Measurements from ENCODE around the gene HS1BP3. TPM values are rescaled to one million over a fixed set of nuclear protein-coding genes. Genes with fewer than 3 reads are reported as not detected.
A peak's percentile ranks its signal among the peaks of the same experiment; 100 is the strongest.

HS1BP3 gene
- total and polyA plus RNA-seq, 2 of the 4 experiments (the other 2 are of a cell fraction), result 9.0 to 14.8 TPM

GRCh38 chr2:20583425-20583881 is 67.4 kb downstream of the HS1BP3 start:
- H3K27me3 ChIP-seq (ENCODE audit: control insufficient read depth, insufficient read depth, low read length), result no peaks in the 10 kb centered on the region
- peak overlapping the region; percentile 99 for H2BK120ac ChIP-seq (ENCODE audit: low read depth, low read length)
- POLR2A ChIA-PET (ENCODE audit: unreplicated experiment), result no interaction called here
- no peaks in the 10 kb centered on the region for H3K9me3 ChIP-seq (ENCODE audit: control insufficient read depth, insufficient read depth, low read length)
- H2BK15ac ChIP-seq (ENCODE audit: low read depth, low read length), result peak overlapping the region; percentile 100
- H3K23ac ChIP-seq (ENCODE audit: low read depth, low read length), result peak overlapping the region; percentile 57
- no peak overlapping the region for H3K4me3 ChIP-seq (ENCODE audit: insufficient read depth, low read depth, low read length)
- dilution Hi-C loops (cut with HindIII; ENCODE audit: low sequenced_read_pairs, unreplicated experiment) (no loop called here), in situ Hi-C loops (cut with MboI; ENCODE audit: low sequenced_read_pairs) (no loop called here), intact Hi-C loops (cut with micrococcal nuclease) (no loop called here)
- H3K79me1 ChIP-seq (ENCODE audit: low read depth in 1 of 2, low read length in 2 of 2), result peaks cover 0 to 6% of the 10 kb centered on the region in 2 experiments; a peak in 1 of 4 replicates
- H3K27ac ChIP-seq (ENCODE audit: insufficient read depth, low read length), result peak overlapping the region; percentile 87
- BruUV-seq (replicated peaks), result no TSS peak
- peak overlapping the region; percentile 59 for H4K5ac ChIP-seq (ENCODE audit: low read depth, low read length)
- CTCF ChIA-PET, result interaction anchor here (0.9 kb wide), 1 partner anchor 35 kb away, joined by 3 read pairs; no protein-coding TSS in a partner anchor
- H2AFZ ChIP-seq (replicated peaks; ENCODE audit: low read length, poor library complexity), result peak overlapping the region; percentile 27
- peak overlapping the region; percentile 88 for H3K56ac ChIP-seq (ENCODE audit: extremely low read depth, insufficient read depth, low read length)
- H4K8ac ChIP-seq (ENCODE audit: low read depth in 2 of 2, low read length in 2 of 2), result peak overlapping the region; percentile 90 to 92
- H3K36me3 ChIP-seq (ENCODE audit: control insufficient read depth, insufficient read depth, low read length), result no peaks in the 10 kb centered on the region
- peaks cover 41% of the 10 kb centered on the region for H3K9me1 ChIP-seq (ENCODE audit: insufficient read depth, low read length)
- peak overlapping the region; percentile 100 for H2AK5ac ChIP-seq (ENCODE audit: low read depth, low read length)
- no CpG with 5 or more reads among the region's 7 CpGs for WGBS, 2 experiments (ENCODE audit: extremely low coverage in 2 of 2, insufficient read length in 1 of 2)
- peak overlapping the region; percentile 94 for H2AK9ac ChIP-seq (replicated peaks; ENCODE audit: low read depth, low read length, poor library complexity)
- no peak for ATAC-seq (ENCODE audit: low read depth)
- peak overlapping the region; percentile 99 for H2BK20ac ChIP-seq (ENCODE audit: low read depth, low read length)
- peak overlapping the region; percentile 98 for H3K14ac ChIP-seq (replicated peaks; ENCODE audit: low read depth, low read length)
- TF ChIP-seq POLR2A (IDR thresholded peaks at IDR 0.05; ENCODE audit: low read depth, low read length), result no peak
- TF ChIP-seq BHLHE40 (IDR thresholded peaks at IDR 0.05; ENCODE audit: low read depth, low read length), result no peak
- no peak for TF ChIP-seq ELK1 (IDR thresholded peaks at IDR 0.05; ENCODE audit: borderline replicate concordance, low read depth, low read length)
- TF ChIP-seq MXI1 (IDR thresholded peaks at IDR 0.05; ENCODE audit: borderline replicate concordance, low read depth, low read length), result no peak
- TF ChIP-seq CTCF (conservative IDR thresholded peaks at IDR 0.05; ENCODE audit: low read depth, low read length), result no peak
- no peak for TF ChIP-seq CEBPB (IDR thresholded peaks at IDR 0.05; ENCODE audit: low read depth, low read length)
- TF ChIP-seq FOS (IDR thresholded peaks at IDR 0.05; ENCODE audit: low read depth, low read length), result no peak
- TF ChIP-seq MAZ (IDR thresholded peaks at IDR 0.05; ENCODE audit: borderline replicate concordance, low read depth, low read length), result no peak
- TF ChIP-seq MAFK (IDR thresholded peaks at IDR 0.05; ENCODE audit: low read depth, low read length), result no peak
- no peak for TF ChIP-seq RFX5 (IDR thresholded peaks at IDR 0.05; ENCODE audit: low read depth, low read length)
- TF ChIP-seq NFE2L2 (IDR thresholded peaks at IDR 0.05; ENCODE audit: low read depth, low read length), result no peak
- TF ChIP-seq CHD1 (IDR thresholded peaks at IDR 0.05; ENCODE audit: low read depth, low read length), result no peak
- TF ChIP-seq RAD21 (IDR thresholded peaks at IDR 0.05; ENCODE audit: low read length), result no peak
- TF ChIP-seq RCOR1 (IDR thresholded peaks at IDR 0.05; ENCODE audit: insufficient replicate concordance, low read length), result no peak
- TF ChIP-seq SMC3 (IDR thresholded peaks at IDR 0.05; ENCODE audit: low read depth, low read length), result no peak
- TF ChIP-seq, protein P1, sequence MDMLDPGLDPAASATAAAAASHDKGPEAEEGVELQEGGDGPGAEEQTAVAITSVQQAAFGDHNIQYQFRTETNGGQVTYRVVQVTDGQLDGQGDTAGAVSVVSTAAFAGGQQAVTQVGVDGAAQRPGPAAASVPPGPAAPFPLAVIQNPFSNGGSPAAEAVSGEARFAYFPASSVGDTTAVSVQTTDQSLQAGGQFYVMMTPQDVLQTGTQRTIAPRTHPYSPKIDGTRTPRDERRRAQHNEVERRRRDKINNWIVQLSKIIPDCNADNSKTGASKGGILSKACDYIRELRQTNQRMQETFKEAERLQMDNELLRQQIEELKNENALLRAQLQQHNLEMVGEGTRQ (IDR thresholded peaks at IDR 0.05; ENCODE audit: low read depth, low read length), result no peak
- H4K91ac ChIP-seq (ENCODE audit: insufficient read depth, low read depth, low read length), result peak overlapping the region; percentile 98
- H4K20me1 ChIP-seq (ENCODE audit: insufficient read depth, low read length), result no peaks in the 10 kb centered on the region
- H3K9ac ChIP-seq (ENCODE audit: low read depth, low read length), result peak overlapping the region; percentile 23
- H2BK5ac ChIP-seq (ENCODE audit: low read depth, low read length, poor library complexity, severe bottlenecking), result peak overlapping the region; percentile 99
- no peak overlapping the region for H3K4me2 ChIP-seq (ENCODE audit: low read depth, low read length)
- peak overlapping the region; percentile 99 for H3K4ac ChIP-seq (ENCODE audit: low read depth, low read length)
- DNase-seq, result no peak
- peaks cover 44% of the 10 kb centered on the region for H3K4me1 ChIP-seq (ENCODE audit: control insufficient read depth, insufficient read depth, low read length)
- H3K18ac ChIP-seq (ENCODE audit: low read depth, low read length), result peak overlapping the region; percentile 82
